HepG2 (cell line): ENCODE data around the gene TEAD3. TPM values are rescaled to one million over a fixed set of nuclear protein-coding genes. Genes with fewer than 3 reads are reported as not detected.

ENCODE experiments used
- ATAC-seq: fragments of 200-7000 bp; cut with Tn5 transposase; 3 replicates; pipeline ENCODE4 v1.9.1; 2020; ENCODE audit warnings: mild to moderate bottlenecking, moderate library complexity
- BruUV-seq: library from RNA; stranded (reverse); fragments of 400-500 nt; replicated peaks from 2 replicates; lab custom pipeline; 2021; lab: Mats Ljungman, UMichigan
- CTCF ChIA-PET: fragments of 300-600 bp; formaldehyde crosslinking; extraction: SDS; loops from one replicate; lab custom pipeline; 2021; ENCODE audit warnings: low total read pairs, inconsistent platforms, low intra/inter-chr PET ratio; lab: Yijun Ruan, JAX
- POLR2A ChIA-PET: fragments of 350-600 bp; sonication (Branson Sonifier 250); formaldehyde crosslinking; loops from one replicate; lab custom pipeline; 2020; ENCODE audit warnings: antibody characterized with exemption, inconsistent platforms; lab: Yijun Ruan, JAX
- DNase-seq: peaks from one replicate; pipeline ENCODE4 v3.0.0-alpha.2; 2015; ENCODE audit warnings: low spot score
- FAIRE-seq: peaks from 3 replicates; lab custom pipeline; 2011; peaks lifted over from hg19 to GRCh38; lab: Jason Lieb, UNC
- H2AFZ ChIP-seq: one replicate; pipeline ENCODE4 v1.6.1; 2011; ENCODE audit warnings: low read length, inconsistent platforms
- H3K27ac ChIP-seq: fragments of 300-600 bp; 3 replicates; pipeline ENCODE4 v1.8.0; 2011; ENCODE audit warnings: mixed run types, mild to moderate bottlenecking, mixed read lengths, low read length, inconsistent platforms; ENCODE audit not compliant: insufficient read depth; ENCODE audit errors: extremely low read length
- H3K27me3 ChIP-seq, 2 experiments: fragments of 200-600 bp in 1 of 2; 2 replicates in 1 of 2; 3 replicates in 1 of 2; pipeline versions ENCODE4 v1.6.0 to v1.8.0; 2011; ENCODE audit warnings: low read length in 2 of 2, mild to moderate bottlenecking in 2 of 2, moderate library complexity in 2 of 2, inconsistent platforms in 1 of 2; ENCODE audit not compliant: insufficient read depth in 2 of 2, control insufficient read depth in 1 of 2
- H3K36me3 ChIP-seq, 2 experiments: fragments of 200-600 bp in 1 of 2; replicated peaks in 1 of 2; 2 replicates in 1 of 2; 3 replicates in 1 of 2; pipeline versions ENCODE4 v1.5.1 to v1.8.0; 2011; ENCODE audit warnings: low read length in 2 of 2, inconsistent platforms in 1 of 2; ENCODE audit not compliant: insufficient read depth in 2 of 2, control insufficient read depth in 1 of 2
- H3K4me1 ChIP-seq: 2 replicates; pipeline ENCODE4 v1.5.1; 2012; ENCODE audit warnings: low read length, inconsistent platforms; ENCODE audit not compliant: insufficient read depth
- H3K4me2 ChIP-seq: 2 replicates; pipeline ENCODE4 v1.6.0; 2011; ENCODE audit warnings: low read depth, low read length, inconsistent platforms
- H3K4me3 ChIP-seq, 3 experiments: fragments of 200-600 bp in 1 of 3; sonication (generic), shearing (Covaris generic) in 1 of 3; replicated peaks in 1 of 3; 2 replicates each; pipeline ENCODE4 v1.5.1; 2011 to 2016; ENCODE audit warnings: low read length in 3 of 3, inconsistent platforms in 2 of 3, low read depth in 2 of 3, mild to moderate bottlenecking in 2 of 3, control low read depth in 1 of 3, mixed read lengths in 1 of 3; ENCODE audit not compliant: insufficient read depth in 1 of 3
- H3K79me2 ChIP-seq: one replicate; pipeline ENCODE4 v1.6.1; 2011; ENCODE audit warnings: low read length, inconsistent platforms; ENCODE audit not compliant: insufficient read depth
- H3K9ac ChIP-seq: 2 replicates; pipeline ENCODE4 v1.6.0; 2011; ENCODE audit warnings: mild to moderate bottlenecking, low read depth, low read length, inconsistent platforms; ENCODE audit not compliant: insufficient read depth
- H3K9me3 ChIP-seq: 2 replicates; pipeline ENCODE4 v1.5.1; 2012; ENCODE audit warnings: mild to moderate bottlenecking, low read length
- H4K20me1 ChIP-seq: 2 replicates; pipeline ENCODE4 v1.6.0; 2011; ENCODE audit warnings: inconsistent platforms, mild to moderate bottlenecking, low read length, moderate library complexity; ENCODE audit not compliant: insufficient read depth
- CBX2 ChIP-seq, 2 experiments: fragments of 200-600 bp in 1 of 2; sonication (generic); formaldehyde crosslinking in 1 of 2; IDR thresholded peaks; 2 replicates each; pipeline versions ENCODE4 v1.7.0 to v1.8.1; 2018 to 2022; ENCODE audit warnings: low read depth in 2 of 2, low read length in 1 of 2, mild to moderate bottlenecking in 1 of 2, missing genetic modification reagents in 1 of 2
- EHMT2 ChIP-seq: fragments of 200-600 bp; sonication (generic); IDR thresholded peaks from 2 replicates; pipeline ENCODE4 v1.7.0; 2017; ENCODE audit warnings: antibody characterized with exemption, low read depth, low read length, borderline replicate concordance
- NBN ChIP-seq: fragments of 450-650 bp; conservative IDR thresholded peaks from 2 replicates; pipeline ENCODE4 v1.6.1; 2017
- PHF21A ChIP-seq: sonication (generic); formaldehyde crosslinking; IDR thresholded peaks from 2 replicates; pipeline ENCODE4 v1.5.0; 2020; ENCODE audit warnings: mild to moderate bottlenecking, missing genetic modification reagents
- ZNF678 ChIP-seq: sonication (generic); formaldehyde crosslinking; IDR thresholded peaks from 2 replicates; pipeline ENCODE4 v1.4.0; 2020; ENCODE audit warnings: mild to moderate bottlenecking, missing genetic modification reagents
- WGBS: methylation state at CpG from one replicate; pipeline ENCODE4 v1.1.6; 2017; ENCODE audit warnings: low lambda C conversion rate; 5-methylcytosine and 5-hydroxymethylcytosine counted together
- in situ Hi-C: cut with HindIII; loops from 2 replicates; pipeline ENCODE4 v1.10.0; 2017; ENCODE audit warnings: low pct_unique_long_range_greater_than_20kb; ENCODE audit not compliant: extremely low pct_ligation_motif_present
- intact Hi-C: fragments of 100-400 bp; cut with micrococcal nuclease; formaldehyde crosslinking; loops from one replicate; pipeline ENCODE4 v1.10.0; 2022; ENCODE audit not compliant: unreplicated experiment
- polyA plus RNA-seq, 8 experiments: library from polyadenylated mRNA; depleted of rRNA in 3 of 8; stranded (reverse) in 7 of 8; unstranded in 1 of 8; fragments of >200 nt; fragmentation: Illumina TruSeq in 4 of 8; extraction: Trizol in 4 of 8; gene quantifications; 2 replicates each; pipeline versions ENCODE4 v1.2.1 to v1.2.3, GENCODE V29; 2011 to 2016; ENCODE audit warnings: low read depth in 4 of 8, missing spikeins in 1 of 8, mixed read lengths in 1 of 8; ENCODE audit not compliant: insufficient read depth in 1 of 8
- total RNA-seq, 5 experiments: library from RNA; depleted of rRNA; stranded (reverse); fragments of >200 nt; fragmentation: Illumina TruSeq; extraction: Trizol; gene quantifications; 2 replicates each; pipeline ENCODE4 v1.2.3, GENCODE V29; 2016; ENCODE audit warnings: low read depth in 1 of 5
- TF ChIP-seq, protein P1 (sequence below): sonication (generic); formaldehyde crosslinking; IDR thresholded peaks from 2 replicates; pipeline ENCODE4 v1.4.0; 2020; ENCODE audit warnings: mild to moderate bottlenecking, missing genetic modification reagents
- TF ChIP-seq, protein P2 (sequence below): sonication (generic); formaldehyde crosslinking; IDR thresholded peaks from 2 replicates; pipeline ENCODE4 v1.4.0; 2020; ENCODE audit warnings: missing genetic modification reagents, borderline replicate concordance

Gene TEAD3
- total and polyA plus RNA-seq, 2 of the 13 experiments (the other 11 are each of a cell fraction or from before 2014, with no cell fraction given) = 15.1 to 16.5 TPM

DNA sequence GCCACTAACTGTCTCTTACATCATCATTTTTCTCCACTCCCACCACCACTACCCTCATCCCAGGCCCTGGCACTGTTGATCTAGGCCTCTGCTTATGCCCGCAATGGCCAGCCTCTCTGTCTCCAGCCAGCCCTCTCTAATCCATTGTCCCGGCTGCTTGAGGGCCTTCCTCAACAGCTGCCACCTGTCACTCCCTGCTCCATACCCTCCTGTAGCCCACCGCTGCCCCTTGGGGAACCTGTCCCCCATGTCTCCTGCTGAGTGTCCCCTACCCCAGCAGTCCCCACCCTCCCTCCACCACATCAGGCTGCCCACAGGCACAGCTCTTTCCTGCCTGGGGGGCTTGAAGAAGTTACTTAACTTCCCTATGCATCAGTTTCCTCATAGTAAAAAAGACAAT is 13.4 kb downstream of the TEAD3 start:
- Histone ChIP-seq H3K36me3 (peaks cover 14 to 64% of the 10 kb centered on the region in 2 experiments), H3K4me2 (no peak overlapping the region), H3K79me2 (peaks cover 2% of the 10 kb centered on the region), H3K4me3 (no peak overlapping the region), H3K4me1 (no peaks in the 10 kb centered on the region), H2AFZ (no peak overlapping the region), H3K9me3 (no peaks in the 10 kb centered on the region), H3K27ac (no peak overlapping the region), H3K9ac (no peak overlapping the region), H3K27me3 (no peaks in the 10 kb centered on the region), H4K20me1 (peaks cover 17% of the 10 kb centered on the region; the same call in 1 of the 2 replicates)
- FAIRE-seq = no peak
- no peak for DNase-seq
- WGBS = 97% methylated on average over 3 of the region's 3 CpGs
- ATAC-seq = no peak
- POLR2A ChIA-PET = interaction anchor here (1.0 to 1.9 kb wide), 2 partner anchors 12 to 13 kb away, joined by 3 to 5 read pairs; partner anchors contain the start of gene TEAD3
- TF ChIP-seq ZNF678 = no peak
- TF ChIP-seq CBX2 (IDR thresholded peaks at IDR 0.05; ENCODE audit: low read depth, low read length) = no peak
- no peak for TF ChIP-seq CBX2 (CRISPR knock-in tag; IDR thresholded peaks at IDR 0.05; ENCODE audit: low read depth)
- TF ChIP-seq, protein P1, sequence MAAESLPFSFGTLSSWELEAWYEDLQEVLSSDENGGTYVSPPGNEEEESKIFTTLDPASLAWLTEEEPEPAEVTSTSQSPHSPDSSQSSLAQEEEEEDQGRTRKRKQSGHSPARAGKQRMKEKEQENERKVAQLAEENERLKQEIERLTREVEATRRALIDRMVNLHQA (CRISPR knock-in tag) = no peak
- TF ChIP-seq PHF21A (CRISPR knock-in tag) = no peak
- TF ChIP-seq, protein P2, sequence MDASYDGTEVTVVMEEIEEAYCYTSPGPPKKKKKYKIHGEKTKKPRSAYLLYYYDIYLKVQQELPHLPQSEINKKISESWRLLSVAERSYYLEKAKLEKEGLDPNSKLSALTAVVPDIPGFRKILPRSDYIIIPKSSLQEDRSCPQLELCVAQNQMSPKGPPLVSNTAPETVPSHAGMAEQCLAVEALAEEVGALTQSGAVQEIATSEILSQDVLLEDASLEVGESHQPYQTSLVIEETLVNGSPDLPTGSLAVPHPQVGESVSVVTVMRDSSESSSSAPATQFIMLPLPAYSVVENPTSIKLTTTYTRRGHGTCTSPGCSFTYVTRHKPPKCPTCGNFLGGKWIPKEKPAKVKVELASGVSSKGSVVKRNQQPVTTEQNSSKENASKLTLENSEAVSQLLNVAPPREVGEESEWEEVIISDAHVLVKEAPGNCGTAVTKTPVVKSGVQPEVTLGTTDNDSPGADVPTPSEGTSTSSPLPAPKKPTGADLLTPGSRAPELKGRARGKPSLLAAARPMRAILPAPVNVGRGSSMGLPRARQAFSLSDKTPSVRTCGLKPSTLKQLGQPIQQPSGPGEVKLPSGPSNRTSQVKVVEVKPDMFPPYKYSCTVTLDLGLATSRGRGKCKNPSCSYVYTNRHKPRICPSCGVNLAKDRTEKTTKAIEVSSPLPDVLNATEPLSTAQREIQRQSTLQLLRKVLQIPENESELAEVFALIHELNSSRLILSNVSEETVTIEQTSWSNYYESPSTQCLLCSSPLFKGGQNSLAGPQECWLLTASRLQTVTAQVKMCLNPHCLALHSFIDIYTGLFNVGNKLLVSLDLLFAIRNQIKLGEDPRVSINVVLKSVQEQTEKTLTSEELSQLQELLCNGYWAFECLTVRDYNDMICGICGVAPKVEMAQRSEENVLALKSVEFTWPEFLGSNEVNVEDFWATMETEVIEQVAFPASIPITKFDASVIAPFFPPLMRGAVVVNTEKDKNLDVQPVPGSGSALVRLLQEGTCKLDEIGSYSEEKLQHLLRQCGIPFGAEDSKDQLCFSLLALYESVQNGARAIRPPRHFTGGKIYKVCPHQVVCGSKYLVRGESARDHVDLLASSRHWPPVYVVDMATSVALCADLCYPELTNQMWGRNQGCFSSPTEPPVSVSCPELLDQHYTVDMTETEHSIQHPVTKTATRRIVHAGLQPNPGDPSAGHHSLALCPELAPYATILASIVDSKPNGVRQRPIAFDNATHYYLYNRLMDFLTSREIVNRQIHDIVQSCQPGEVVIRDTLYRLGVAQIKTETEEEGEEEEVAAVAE (CRISPR knock-in tag) = no peak
- TF ChIP-seq EHMT2 = no peak
- no peak for TF ChIP-seq NBN
- in situ Hi-C loops = no loop called here
- BruUV-seq = no TSS peak
- intact Hi-C loops = no loop called here
- CTCF ChIA-PET = no interaction called here
